Measurements from ENCODE around the gene PEX14. TPM values are rescaled to one million over a fixed set of nuclear protein-coding genes. Genes with fewer than 3 reads are reported as not detected.

PEX14 gene
- total RNA-seq, 2 experiments from 2014 or later, result 13.3 to 14.8 TPM

GRCh38 chr1:10589074-10589473, 114.3 kb downstream of the PEX14 start:
- ChIA-PET CTCF (no interaction called here), POLR2A (no interaction called here)
- intact Hi-C loops (cut with DNase I, micrococcal nuclease), result no loop called here

GRCh38 chr1:10591010-10591409, 116.3 kb downstream of the PEX14 start:
- H3K27ac ChIP-seq (ENCODE audit: low read depth in 1 of 2, low read length in 2 of 2), result no peak overlapping the region
- H3K27me3 Mint-ChIP-seq, result no peaks in the 10 kb centered on the region
- no peaks in the 10 kb centered on the region for H3K9me3 ChIP-seq (ENCODE audit: control insufficient read depth in 1 of 2, insufficient read depth in 1 of 2, low read length in 2 of 2)
- ATAC-seq (ENCODE audit: poor library complexity), result no peak
- TF ChIP-seq, protein P1, sequence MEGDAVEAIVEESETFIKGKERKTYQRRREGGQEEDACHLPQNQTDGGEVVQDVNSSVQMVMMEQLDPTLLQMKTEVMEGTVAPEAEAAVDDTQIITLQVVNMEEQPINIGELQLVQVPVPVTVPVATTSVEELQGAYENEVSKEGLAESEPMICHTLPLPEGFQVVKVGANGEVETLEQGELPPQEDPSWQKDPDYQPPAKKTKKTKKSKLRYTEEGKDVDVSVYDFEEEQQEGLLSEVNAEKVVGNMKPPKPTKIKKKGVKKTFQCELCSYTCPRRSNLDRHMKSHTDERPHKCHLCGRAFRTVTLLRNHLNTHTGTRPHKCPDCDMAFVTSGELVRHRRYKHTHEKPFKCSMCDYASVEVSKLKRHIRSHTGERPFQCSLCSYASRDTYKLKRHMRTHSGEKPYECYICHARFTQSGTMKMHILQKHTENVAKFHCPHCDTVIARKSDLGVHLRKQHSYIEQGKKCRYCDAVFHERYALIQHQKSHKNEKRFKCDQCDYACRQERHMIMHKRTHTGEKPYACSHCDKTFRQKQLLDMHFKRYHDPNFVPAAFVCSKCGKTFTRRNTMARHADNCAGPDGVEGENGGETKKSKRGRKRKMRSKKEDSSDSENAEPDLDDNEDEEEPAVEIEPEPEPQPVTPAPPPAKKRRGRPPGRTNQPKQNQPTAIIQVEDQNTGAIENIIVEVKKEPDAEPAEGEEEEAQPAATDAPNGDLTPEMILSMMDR (IDR thresholded peaks at IDR 0.05), result no peak
- no peak overlapping the region for H3K27ac Mint-ChIP-seq
- DNase-seq, result no peak
- no peaks in the 10 kb centered on the region for H3K9me3 Mint-ChIP-seq
- POLR2A ChIA-PET, result no interaction called here
- peaks cover 3% of the 10 kb centered on the region for H3K36me3 Mint-ChIP-seq (ENCODE audit: low read depth)
- no peaks in the 10 kb centered on the region for H3K27me3 ChIP-seq (ENCODE audit: control insufficient read depth in 1 of 2, insufficient read depth in 2 of 2, low read length in 2 of 2)
- H3K4me1 ChIP-seq (ENCODE audit: insufficient read depth, low read length), result no peaks in the 10 kb centered on the region
- intact Hi-C loops (cut with DNase I, micrococcal nuclease), result no loop called here
- H3K4me1 Mint-ChIP-seq (ENCODE audit: low read depth), result no peaks in the 10 kb centered on the region
- H3K4me3 Mint-ChIP-seq, result no peak overlapping the region
- H3K36me3 ChIP-seq (ENCODE audit: insufficient read depth, low read length), result no peaks in the 10 kb centered on the region
- CTCF ChIA-PET, result no interaction called here
- H3K4me3 ChIP-seq (ENCODE audit: low read length), result no peak overlapping the region

More at GRCh38 chr1:10589074-10589473, 114.3 kb downstream of the PEX14 start:
- H3K4me1 ChIP-seq (ENCODE audit: insufficient read depth, low read length), result no peaks in the 10 kb centered on the region
- H3K9me3 Mint-ChIP-seq, result no peaks in the 10 kb centered on the region
- H3K27me3 Mint-ChIP-seq, result no peaks in the 10 kb centered on the region
- no peaks in the 10 kb centered on the region for H3K27me3 ChIP-seq (ENCODE audit: control insufficient read depth in 1 of 2, insufficient read depth in 2 of 2, low read length in 2 of 2)
- no peak overlapping the region for H3K27ac Mint-ChIP-seq
- no peak overlapping the region for H3K4me3 ChIP-seq (ENCODE audit: low read length)
- DNase-seq (no peak), ATAC-seq (ENCODE audit: poor library complexity) (no peak)
- no peaks in the 10 kb centered on the region for H3K9me3 ChIP-seq (ENCODE audit: control insufficient read depth in 1 of 2, insufficient read depth in 1 of 2, low read length in 2 of 2)
- peaks cover 9% of the 10 kb centered on the region for H3K36me3 Mint-ChIP-seq (ENCODE audit: low read depth)
- no peak overlapping the region for H3K4me3 Mint-ChIP-seq
- TF ChIP-seq, protein P1 (IDR thresholded peaks at IDR 0.05), result no peak
- no peak overlapping the region for H3K27ac ChIP-seq (ENCODE audit: low read depth in 1 of 2, low read length in 2 of 2)
- H3K4me1 Mint-ChIP-seq (ENCODE audit: low read depth), result no peaks in the 10 kb centered on the region
- H3K36me3 ChIP-seq (ENCODE audit: insufficient read depth, low read length), result no peaks in the 10 kb centered on the region

DNA sequence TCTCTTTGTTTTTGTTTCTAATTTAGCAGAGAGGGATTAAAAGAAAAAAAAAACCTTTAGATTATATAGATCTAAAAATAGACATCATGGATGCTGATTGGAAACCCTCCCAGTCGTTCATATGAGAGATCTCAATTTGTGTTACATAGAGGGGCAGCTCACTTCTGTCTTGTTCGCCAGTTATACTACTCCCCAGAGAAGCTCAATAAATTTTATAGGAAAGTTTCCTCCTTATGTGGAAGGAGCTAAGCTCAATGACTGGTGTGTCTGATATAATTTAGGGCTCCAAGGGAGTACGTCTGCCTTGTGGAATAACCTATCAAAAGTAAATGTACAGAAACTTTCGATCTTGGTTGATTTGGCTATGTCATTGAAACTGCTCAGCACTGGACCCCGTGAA, 117.6 kb downstream of the PEX14 start:
- Histone ChIP-seq H3K27me3 (ENCODE audit: control insufficient read depth in 1 of 2, insufficient read depth in 2 of 2, low read length in 2 of 2) (no peaks in the 10 kb centered on the region), H3K27ac (ENCODE audit: low read depth in 1 of 2, low read length in 2 of 2) (no peak overlapping the region), H3K36me3 (ENCODE audit: insufficient read depth, low read length) (no peaks in the 10 kb centered on the region), H3K4me1 (ENCODE audit: insufficient read depth, low read length) (no peaks in the 10 kb centered on the region), H3K9me3 (ENCODE audit: control insufficient read depth in 1 of 2, insufficient read depth in 1 of 2, low read length in 2 of 2) (no peaks in the 10 kb centered on the region), H3K4me3 (ENCODE audit: low read length) (no peak overlapping the region)
- ATAC-seq (ENCODE audit: poor library complexity), result no peak
- no peaks in the 10 kb centered on the region for H3K27me3 Mint-ChIP-seq
- H3K4me3 Mint-ChIP-seq, result no peak overlapping the region
- DNase-seq, result no peak
- intact Hi-C loops (cut with DNase I, micrococcal nuclease), result no loop called here
- H3K4me1 Mint-ChIP-seq (ENCODE audit: low read depth), result no peaks in the 10 kb centered on the region
- TF ChIP-seq, protein P1 (IDR thresholded peaks at IDR 0.05), result no peak
- ChIA-PET POLR2A (no interaction called here), CTCF (no interaction called here)
- H3K27ac Mint-ChIP-seq, result no peak overlapping the region
- H3K9me3 Mint-ChIP-seq, result no peaks in the 10 kb centered on the region
- peaks cover 5% of the 10 kb centered on the region for H3K36me3 Mint-ChIP-seq (ENCODE audit: low read depth)
